Measurements from ENCODE around the gene ODAD4.
"Not testable (repeated sequence)": the region's sequence is repeated elsewhere in the genome, so short reads cannot be mapped to it uniquely, and the experiment has no call there.

The ODAD4 gene

DNA sequence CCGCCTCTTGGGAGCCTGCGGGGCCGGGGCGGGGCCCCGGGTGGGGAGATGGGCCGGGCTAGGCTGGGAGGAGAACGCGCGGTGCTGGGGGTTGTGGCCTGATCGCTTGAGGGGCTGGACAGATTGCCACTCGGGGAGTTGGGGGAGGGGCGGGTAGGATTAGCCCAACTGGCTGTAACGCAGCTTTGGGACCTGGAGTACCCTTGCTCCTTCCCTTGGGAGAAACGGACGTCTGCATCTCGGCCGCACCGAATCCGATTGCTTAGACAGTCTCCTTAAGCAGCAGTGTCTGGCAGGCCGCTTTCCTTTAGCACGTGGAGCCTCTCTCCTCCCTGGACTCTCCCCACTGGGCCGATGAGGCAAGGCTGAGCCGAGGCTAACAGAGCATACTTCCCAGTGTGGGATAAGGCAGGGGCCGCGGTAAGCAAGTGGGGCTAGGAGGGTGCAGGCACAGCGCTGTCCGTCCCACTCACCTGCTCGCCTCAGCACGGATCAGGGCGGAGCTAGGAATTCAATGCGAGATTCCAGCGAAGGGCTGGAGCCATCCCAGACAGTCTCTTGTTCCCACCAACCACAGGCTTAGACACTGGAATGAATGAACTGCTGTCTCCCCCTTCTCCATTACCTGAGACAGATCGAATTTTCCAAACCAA lies 11.1 kb upstream of the ODAD4 start:
- TF ChIP-seq, protein P1, sequence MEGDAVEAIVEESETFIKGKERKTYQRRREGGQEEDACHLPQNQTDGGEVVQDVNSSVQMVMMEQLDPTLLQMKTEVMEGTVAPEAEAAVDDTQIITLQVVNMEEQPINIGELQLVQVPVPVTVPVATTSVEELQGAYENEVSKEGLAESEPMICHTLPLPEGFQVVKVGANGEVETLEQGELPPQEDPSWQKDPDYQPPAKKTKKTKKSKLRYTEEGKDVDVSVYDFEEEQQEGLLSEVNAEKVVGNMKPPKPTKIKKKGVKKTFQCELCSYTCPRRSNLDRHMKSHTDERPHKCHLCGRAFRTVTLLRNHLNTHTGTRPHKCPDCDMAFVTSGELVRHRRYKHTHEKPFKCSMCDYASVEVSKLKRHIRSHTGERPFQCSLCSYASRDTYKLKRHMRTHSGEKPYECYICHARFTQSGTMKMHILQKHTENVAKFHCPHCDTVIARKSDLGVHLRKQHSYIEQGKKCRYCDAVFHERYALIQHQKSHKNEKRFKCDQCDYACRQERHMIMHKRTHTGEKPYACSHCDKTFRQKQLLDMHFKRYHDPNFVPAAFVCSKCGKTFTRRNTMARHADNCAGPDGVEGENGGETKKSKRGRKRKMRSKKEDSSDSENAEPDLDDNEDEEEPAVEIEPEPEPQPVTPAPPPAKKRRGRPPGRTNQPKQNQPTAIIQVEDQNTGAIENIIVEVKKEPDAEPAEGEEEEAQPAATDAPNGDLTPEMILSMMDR (IDR thresholded peaks at IDR 0.05; ENCODE audit: insufficient read depth, missing control alignments): no peak
- FAIRE-seq: no peak
- no peak for DNase-seq (ENCODE audit: insufficient read length, low spot score)

DNA sequence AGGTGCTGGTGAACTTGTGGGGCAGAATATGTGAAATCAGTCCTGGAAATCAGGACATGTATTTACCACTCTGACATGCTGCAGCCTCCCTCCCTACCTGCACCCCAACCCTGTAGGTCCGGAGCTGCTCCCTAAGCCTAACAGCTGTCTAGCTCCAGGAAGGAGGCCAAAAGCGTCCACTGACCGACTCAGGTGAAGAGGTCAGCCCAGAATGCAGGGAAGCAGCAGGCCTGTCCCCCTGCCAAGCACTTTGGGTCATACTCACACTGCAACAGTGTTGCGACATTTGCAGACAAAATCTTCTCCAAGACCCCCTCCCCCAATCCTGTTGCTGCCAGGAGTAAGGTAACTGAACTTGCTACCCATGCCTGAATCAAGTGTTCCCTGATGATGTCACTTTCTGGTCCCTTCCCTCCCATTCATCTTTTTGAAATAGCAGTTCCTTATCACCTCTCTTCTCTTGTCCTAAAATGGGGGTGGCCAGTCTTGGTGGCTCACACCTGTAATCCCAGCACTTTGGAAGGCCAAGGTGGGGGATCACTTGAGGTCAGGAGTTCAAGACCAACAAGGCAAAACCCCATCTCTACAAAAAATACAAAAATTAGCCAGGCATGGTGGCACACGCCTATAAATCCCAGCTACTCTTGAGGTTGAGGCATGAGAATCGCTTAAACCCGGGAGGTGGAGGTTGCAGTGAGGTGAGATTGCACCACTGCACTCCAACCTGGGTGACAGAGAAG lies 10.4 kb upstream of the ODAD4 start:
- DNase-seq (ENCODE audit: insufficient read length, low spot score) (no peak), FAIRE-seq (no peak)
- TF ChIP-seq, protein P1 (IDR thresholded peaks at IDR 0.05; ENCODE audit: insufficient read depth, missing control alignments): no peak

DNA sequence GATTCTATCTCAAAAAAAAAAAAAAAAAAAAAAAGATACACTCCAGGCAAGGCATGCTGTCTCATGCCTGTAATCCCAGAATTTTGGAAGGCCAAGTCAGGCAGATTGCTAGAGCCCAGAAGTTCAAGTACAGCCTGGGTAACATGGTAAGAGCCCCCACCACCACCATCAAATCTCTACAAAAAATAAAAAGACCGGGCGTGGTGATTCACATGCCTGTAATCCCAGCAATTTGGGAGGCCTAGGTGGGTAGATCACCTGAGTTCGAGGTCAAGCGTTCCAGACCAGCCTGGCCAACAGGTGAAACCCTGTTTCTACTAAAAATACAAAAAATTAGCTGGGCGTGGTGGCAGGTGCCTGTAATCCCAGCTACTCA lies 9.8 kb upstream of the ODAD4 start:
- TF ChIP-seq, protein P1 (IDR thresholded peaks at IDR 0.05; ENCODE audit: insufficient read depth, missing control alignments): no peak
- FAIRE-seq: no peak
- DNase-seq (ENCODE audit: insufficient read length, low spot score): no peak

DNA sequence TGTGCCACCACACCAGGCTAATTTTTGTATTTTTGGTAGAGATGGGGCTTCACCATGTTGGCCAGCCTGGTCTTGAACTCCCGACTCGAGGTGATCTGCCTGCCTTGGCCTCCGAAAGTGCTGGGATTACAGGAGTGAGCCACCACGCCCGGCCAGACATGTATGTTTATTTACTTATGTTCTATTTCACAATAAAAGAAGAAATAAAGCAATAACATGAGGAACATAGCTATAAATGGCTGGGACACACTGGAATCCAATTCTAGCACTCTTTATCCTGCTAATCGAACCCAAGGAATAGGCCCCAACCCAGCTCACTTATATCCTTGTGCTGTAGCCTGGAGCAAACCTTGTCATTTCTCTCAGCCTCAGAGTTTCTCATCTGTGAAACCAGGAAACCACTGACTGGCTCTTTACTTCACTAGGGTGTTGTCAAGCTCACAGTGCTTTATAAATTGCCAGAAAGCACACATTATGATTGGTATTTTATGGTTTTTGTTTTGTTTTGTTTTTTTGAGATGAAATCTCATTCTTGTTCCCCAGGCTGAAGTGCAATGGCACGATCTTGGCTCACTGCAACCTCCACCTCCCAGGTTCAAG lies 4.3 kb upstream of the ODAD4 start:
- TF ChIP-seq, protein P1 (IDR thresholded peaks at IDR 0.05; ENCODE audit: insufficient read depth, missing control alignments): no peak
- FAIRE-seq (no peak), DNase-seq (ENCODE audit: insufficient read length, low spot score) (no peak)

DNA sequence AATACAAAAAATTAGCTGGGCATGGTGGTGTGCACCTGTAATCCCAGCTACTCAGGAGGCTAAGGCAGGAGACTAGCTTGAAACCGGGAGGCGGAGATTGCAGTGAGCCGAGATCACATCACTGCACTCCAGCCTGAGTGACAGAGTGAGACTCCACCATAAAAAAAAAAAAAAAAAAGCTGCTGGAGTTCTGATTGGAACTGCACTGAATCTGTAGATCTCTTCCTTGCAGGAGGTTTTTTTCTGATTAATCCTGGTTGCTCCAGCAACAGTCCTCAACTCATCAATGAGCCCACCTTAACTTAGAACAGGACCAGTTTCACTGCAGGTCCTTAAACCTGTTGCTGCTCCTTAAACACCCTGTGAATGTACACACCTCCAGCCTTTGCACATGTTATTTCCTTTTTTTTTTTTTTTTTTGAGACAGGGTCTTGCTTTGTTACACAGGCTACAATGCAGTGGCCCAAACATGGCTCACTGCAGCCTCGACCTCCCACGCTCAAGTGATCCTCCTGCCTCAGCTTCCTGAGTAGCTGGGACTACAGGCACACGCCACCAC lies 1.6 kb upstream of the ODAD4 start:
- DNase-seq (ENCODE audit: insufficient read length, low spot score) (no peak), FAIRE-seq (no peak)
- TF ChIP-seq, protein P1 (IDR thresholded peaks at IDR 0.05; ENCODE audit: insufficient read depth, missing control alignments): no peak

DNA sequence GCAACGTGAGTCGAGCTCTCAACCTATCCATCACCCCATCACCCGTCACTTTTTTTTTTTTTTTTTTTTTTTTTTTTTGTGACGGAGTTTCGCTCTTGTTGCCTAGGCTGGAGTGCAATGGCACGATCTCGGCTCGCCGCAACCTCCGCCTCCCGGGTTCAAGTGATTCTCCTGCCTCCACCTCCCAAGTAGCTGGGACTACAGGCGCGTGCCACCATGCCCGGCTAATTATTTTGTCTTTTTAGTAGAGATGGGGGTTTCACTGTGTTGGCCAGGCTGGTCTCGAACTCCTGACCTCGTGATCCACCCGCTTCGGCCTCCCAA lies 378 bp downstream of the ODAD4 start:
- not testable (repeated sequence) for FAIRE-seq; DNase-seq (ENCODE audit: insufficient read length, low spot score)

DNA sequence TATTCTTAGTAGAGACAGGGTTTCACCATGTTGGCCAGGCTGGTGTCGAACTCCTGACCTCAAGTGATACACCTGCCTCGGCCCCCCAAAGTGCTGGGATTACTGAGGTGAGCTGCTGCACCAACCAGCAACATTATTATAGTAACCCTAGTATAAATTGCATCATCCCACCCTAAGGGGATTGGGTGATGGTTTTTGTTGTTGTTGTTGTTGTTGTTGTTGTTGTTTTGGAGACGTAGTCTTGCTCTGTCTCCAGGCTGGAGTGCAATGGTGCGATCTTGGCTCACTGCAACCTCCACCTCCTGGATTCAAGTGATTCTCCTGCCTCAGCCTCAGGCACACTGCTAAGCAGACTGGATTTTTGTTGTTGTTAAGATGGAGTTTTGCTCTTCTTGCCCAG lies 1.3 kb downstream of the ODAD4 start:
- not testable (repeated sequence) for DNase-seq (ENCODE audit: insufficient read length, low spot score); FAIRE-seq

DNA sequence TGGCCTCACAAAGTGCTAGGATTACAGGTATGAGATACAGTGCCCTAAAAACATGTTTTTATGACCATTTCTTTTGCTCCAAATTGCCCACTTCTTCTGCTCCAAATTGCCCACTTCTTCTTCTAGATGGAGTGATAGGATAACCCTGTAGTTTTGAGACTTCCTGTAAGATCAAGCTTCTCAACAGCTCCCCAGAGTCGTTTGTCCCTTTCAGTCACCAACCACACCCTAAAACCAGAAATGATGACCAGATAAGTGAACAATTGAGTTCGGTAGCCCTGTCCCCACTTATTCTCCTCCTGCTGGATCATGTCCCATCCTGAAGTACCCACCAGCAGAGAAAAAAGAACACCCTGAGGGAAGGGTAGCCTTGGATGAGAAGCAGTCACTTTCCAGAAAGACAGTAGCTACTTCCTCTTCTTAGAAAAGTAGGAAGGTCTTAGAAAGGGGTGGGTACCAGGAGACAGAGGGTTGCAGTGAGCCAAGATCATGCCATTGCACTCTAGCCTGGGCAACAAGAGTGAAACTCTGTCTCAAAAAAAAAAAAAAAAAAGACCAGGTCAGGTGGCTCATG lies 2.5 kb downstream of the ODAD4 start:
- FAIRE-seq (no peak), DNase-seq (ENCODE audit: insufficient read length, low spot score) (no peak)
- TF ChIP-seq, protein P1 (IDR thresholded peaks at IDR 0.05; ENCODE audit: insufficient read depth, missing control alignments): no peak
